HG03439 (cell line): Measurements from ENCODE around the gene COL25A1.
"Not testable (repeated sequence)": the region's sequence is repeated elsewhere in the genome, so short reads cannot be mapped to it uniquely, and the experiment has no call there.

ENCODE experiments used
- ATAC-seq: cut with Tn5 transposase; IDR thresholded peaks from one replicate; pipeline ENCODE4 v1.9.1; 2021; ENCODE audit warnings: mild to moderate bottlenecking, moderate library complexity; ENCODE audit not compliant: unreplicated experiment

COL25A1 gene

GRCh38 chr4:109131559-109131958, 170.9 kb downstream of the COL25A1 start:
- no peak for ATAC-seq

- ATAC-seq = no peak
Observed at GRCh38 chr4:109128589-109128988, 173.9 kb downstream of the COL25A1 start.

- ATAC-seq = no peak
Observed at GRCh38 chr4:109127866-109128265, 174.6 kb downstream of the COL25A1 start.

- no peak for ATAC-seq
Observed at GRCh38 chr4:109126856-109127255, 175.6 kb downstream of the COL25A1 start.

- no peak for ATAC-seq
Observed at GRCh38 chr4:109125084-109125483, 177.4 kb downstream of the COL25A1 start.

- ATAC-seq = no peak
Observed at GRCh38 chr4:109123951-109124350, 178.5 kb downstream of the COL25A1 start.

- ATAC-seq = no peak
Observed at GRCh38 chr4:109121561-109121960, 180.9 kb downstream of the COL25A1 start.

- no peak for ATAC-seq
Observed at GRCh38 chr4:109119852-109120251, 182.6 kb downstream of the COL25A1 start.

GRCh38 chr4:109118635-109119034, 183.8 kb downstream of the COL25A1 start:
- ATAC-seq = no peak

GRCh38 chr4:109114501-109114900, 188.0 kb downstream of the COL25A1 start:
- no peak for ATAC-seq

GRCh38 chr4:109113521-109113920, 188.9 kb downstream of the COL25A1 start:
- ATAC-seq = no peak

GRCh38 chr4:109111031-109111430, 191.4 kb downstream of the COL25A1 start:
- ATAC-seq = no peak

- not testable (repeated sequence) for ATAC-seq
Observed at GRCh38 chr4:109108215-109108614, 194.2 kb downstream of the COL25A1 start.

- no peak for ATAC-seq
Observed at GRCh38 chr4:109094056-109094455, 208.4 kb downstream of the COL25A1 start.

- no peak for ATAC-seq
Observed at GRCh38 chr4:109091727-109092409, 210.6 kb downstream of the COL25A1 start.

- no peak for ATAC-seq
Observed at GRCh38 chr4:109083911-109084310, 218.5 kb downstream of the COL25A1 start.

GRCh38 chr4:109079731-109080130, 222.7 kb downstream of the COL25A1 start:
- ATAC-seq = no peak

- no peak for ATAC-seq
Observed at GRCh38 chr4:109079201-109079600, 223.3 kb downstream of the COL25A1 start.

GRCh38 chr4:109078724-109079123, 223.7 kb downstream of the COL25A1 start:
- no peak for ATAC-seq

GRCh38 chr4:109077505-109077904, 225.0 kb downstream of the COL25A1 start:
- ATAC-seq = no peak

GRCh38 chr4:109076709-109077108, 225.7 kb downstream of the COL25A1 start:
- not testable (repeated sequence) for ATAC-seq

GRCh38 chr4:109075621-109076020, 226.8 kb downstream of the COL25A1 start:
- no peak for ATAC-seq

- no peak for ATAC-seq
Observed at GRCh38 chr4:109072595-109072994, 229.9 kb downstream of the COL25A1 start.
